HG03103 (cell line): ENCODE results near the gene INAVA.
"Not testable (repeated sequence)": the region's sequence is repeated elsewhere in the genome, so short reads cannot be mapped to it uniquely, and the experiment has no call there.

Source experiments
- ATAC-seq: cut with Tn5 transposase; IDR thresholded peaks from one replicate; pipeline ENCODE4 v1.9.1; 2021; ENCODE audit warnings: low read depth; ENCODE audit not compliant: unreplicated experiment

Gene INAVA

GRCh38 chr1:200960236-200960947, 65.7 kb downstream of the INAVA start:
- no peak for ATAC-seq

- no peak for ATAC-seq
Observed at GRCh38 chr1:200960948-200961340, 66.2 kb downstream of the INAVA start.

- not testable (repeated sequence) for ATAC-seq
Observed at GRCh38 chr1:200962151-200962550, 67.5 kb downstream of the INAVA start.

- no peak for ATAC-seq
Observed at GRCh38 chr1:200962631-200963030, 67.9 kb downstream of the INAVA start.

- no peak for ATAC-seq
Observed at GRCh38 chr1:200963076-200963475, 68.4 kb downstream of the INAVA start.

GRCh38 chr1:200963888-200964287, 69.2 kb downstream of the INAVA start:
- ATAC-seq, result not testable (repeated sequence)
